GM21717 (cell line): Measurements from ENCODE around the gene NLRP5.

ENCODE experiments used
- ATAC-seq: cut with Tn5 transposase; IDR thresholded peaks from one replicate; pipeline ENCODE4 v1.9.1; 2021; ENCODE audit warnings: mild to moderate bottlenecking, moderate library complexity; ENCODE audit not compliant: unreplicated experiment

Gene NLRP5

DNA sequence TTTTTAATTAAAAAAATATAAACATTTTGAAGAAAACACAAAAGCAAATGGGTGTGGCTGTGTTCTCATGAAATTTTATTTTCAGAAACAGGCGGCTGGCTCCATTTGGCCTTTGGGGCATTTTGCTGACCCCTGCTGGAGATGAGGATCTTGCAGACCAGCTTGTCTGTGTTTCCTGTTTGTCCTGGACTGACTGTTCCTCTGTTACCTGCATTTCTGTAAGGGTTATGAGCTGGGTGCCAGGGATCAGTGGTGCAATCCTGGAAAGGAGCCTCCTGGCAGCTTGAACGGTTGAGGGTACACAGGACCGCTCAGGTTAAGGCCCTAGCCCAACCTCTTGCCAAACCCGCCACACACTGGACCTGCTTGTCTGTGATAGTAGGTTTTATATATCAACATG is 84.6 kb downstream of the NLRP5 start:
- no peak for ATAC-seq

DNA sequence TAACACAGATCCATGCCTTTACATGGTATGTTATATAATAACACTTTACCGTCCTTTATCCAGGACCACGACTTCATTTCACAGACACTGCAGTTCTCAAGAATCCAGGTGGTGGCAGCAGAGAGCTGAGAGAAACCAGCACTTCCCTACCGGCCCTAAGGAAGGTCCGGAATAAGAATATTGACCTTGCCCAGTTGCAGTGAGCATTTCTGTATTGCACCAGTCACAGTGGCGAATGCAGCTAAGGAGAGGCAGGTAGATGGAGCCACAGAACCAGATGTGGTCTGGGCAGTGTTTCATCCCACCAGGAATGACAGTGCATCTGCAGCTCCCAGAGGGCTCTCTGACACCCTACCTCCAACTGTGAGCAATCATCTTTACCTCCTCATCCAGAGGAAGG is 89.9 kb downstream of the NLRP5 start:
- no peak for ATAC-seq

DNA sequence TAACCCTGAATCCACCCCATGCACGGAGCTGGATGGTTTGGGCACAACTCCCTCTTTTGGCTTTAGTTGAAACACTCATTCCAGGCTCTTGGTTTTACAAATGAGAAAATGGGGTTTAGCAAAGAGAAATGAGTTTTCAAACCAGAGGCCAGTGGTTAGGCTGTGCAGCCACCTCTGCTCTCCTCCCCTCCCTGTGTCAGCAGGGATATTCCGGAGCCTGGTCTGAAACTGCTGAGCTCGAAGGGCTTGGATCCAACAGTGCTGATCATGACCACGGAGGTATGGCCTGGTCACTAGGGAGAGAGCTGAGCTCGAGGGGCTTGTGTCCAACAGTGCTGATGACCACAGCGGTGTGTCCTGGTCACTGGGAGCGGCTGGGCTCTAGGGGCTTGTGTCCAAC is 93.0 kb downstream of the NLRP5 start:
- ATAC-seq, result no peak

DNA sequence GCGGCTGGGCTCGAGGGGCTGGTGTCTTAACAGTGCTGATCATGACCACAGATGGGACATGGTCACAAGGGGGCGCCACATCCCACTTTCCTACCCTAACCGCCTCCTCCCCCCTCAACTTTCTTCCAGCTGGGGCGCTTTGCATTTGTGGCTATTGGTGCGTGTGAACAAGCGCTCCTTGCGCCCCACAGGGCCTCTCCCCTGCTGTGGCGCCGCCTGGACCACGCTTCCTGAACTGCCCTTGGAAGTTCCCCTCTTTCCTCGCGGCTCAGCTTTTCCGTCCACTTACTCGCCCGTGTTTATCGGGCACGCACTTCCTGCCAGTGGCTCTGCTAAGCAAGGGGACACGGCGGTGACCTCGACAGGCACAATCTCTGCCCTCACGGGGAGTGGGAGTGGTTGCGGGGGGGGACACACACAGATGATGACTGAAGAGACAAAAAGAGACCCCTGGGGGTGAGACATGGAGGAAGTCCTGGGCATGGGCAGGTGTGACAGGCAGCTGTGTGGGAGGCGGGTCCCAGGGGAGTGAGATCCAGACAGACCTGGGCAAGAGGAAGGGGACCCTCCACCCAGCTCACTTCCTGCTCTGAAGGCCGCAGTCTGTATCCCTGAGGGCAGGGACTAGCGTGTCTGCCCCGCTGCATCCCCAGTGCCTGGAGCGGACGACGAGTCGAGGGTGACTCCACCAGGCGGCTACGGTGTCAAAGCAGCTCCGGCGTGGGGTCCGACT is 94.3 kb downstream of the NLRP5 start:
- ATAC-seq, result peak; percentile 59

DNA sequence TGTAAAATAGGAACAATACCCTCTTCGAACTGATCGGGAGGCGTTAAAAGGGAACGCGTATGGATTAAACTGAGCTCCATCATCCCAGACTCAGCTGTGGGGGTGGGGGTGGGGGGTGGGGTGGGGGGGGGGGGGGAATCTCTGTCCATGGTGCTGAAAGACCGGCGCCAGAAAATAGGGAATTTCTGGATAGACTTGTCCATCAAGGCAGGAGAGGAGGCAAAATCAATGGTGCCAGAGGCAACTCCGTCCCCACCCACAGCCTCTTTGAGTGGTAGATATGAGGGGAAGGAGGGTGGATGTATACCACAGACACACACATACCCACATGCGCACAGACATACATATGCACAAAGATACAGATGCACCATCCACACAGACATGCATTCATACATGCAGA is 97.1 kb downstream of the NLRP5 start:
- no peak for ATAC-seq

DNA sequence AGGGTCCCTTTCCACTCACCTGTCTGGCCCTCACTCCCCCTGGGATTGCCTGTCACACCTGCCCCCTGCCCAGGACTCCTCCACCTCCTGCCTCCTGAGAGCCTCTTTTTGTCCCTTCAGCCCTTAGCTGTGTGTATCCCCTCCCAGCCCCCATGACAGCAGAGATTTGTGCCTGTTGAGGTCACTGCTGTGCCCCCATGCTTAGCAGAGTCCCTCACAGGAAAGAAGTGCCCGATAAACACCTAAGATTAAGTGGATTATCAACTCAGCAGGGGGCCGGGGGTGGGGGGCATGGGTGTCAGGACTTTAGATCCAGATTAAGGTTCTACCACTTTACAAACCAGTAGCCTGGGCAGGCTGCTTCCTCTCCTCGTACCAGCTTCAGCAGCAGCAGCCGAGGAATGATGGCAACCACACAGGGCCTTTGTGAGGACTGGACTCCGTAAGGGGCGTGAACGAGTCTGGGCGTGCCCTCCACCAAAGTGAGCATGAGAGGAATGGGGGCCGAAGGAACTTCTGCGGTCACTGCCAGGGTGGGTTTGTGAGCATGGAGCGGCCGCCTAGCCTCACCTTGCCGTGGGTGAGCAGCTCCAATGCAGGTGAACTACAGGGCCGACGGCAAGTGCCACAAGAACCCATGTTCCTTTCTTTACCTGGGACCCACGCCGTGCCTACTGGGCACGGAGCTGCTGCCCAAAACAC is 98.4 kb downstream of the NLRP5 start:
- ATAC-seq, result no peak

DNA sequence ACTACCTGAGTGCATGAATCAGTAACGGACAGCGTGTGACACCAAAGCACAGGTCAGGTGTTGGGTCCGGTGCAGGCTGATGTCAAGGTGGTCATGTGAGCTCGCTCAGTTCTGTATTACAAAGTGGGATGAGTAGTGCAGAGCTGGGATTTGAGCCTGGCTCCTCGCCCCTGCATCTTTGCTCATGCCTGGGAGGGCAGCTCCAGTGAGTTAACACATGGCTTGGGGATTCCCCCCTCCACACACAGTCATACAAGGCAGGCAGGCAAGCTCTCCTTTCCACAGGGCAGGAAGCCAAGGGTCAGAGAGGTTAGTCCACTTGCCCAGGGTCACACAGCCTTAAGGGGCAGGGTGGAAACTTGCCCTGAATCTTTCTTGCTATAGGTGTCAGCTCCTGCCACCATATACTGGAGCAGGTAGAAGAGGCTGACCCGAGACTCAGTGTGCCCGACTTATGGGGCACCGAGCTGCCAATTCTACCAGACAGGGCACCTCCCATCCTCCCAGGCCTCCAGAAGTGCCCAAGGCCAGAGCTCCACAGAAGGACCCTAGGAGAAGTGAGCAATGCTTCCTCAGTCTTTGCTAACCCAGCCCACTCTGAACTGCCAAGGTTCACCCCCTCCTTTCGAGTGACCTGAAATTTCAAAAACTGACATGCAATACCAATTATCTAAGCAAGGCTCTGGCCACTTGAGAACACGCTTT is 99.1 kb downstream of the NLRP5 start:
- ATAC-seq, result no peak

DNA sequence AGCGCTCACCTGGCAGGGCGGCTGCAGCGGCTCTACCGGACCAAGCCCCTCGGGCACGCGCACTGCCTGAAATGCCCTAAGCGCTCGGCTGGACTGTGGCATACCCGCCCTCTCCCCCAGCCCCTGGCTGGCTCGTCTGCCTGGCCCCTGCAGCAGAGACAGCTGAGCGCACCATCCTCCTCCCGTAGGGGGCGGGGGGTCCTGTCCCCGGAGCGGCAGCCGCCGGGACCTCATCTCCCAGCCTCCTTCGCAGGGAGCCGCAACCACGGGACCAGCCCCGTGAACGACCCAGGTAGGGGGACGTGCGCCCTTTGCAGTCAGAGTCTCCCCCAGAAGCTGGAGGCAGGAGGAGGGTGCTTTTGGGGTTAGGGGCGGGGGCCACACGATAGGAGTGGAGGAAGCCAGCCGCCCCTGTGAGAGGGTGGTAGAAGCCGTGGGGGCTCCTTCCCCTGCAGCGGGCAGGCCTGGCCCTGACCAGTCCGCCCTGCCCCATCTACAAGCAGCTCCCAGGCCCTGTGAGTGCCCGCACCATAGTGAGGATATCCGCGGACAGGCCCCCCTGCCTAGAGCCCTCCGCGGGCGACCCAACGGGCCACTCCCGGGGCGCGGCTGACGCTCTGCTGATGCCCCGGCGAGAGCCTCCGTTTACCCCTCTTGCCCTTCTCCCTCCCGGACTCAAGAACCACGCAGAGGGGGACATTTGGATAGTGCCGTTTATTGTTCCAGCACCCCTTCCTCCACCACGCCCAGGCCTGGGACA is 100.3 kb downstream of the NLRP5 start:
- ATAC-seq, result no peak

DNA sequence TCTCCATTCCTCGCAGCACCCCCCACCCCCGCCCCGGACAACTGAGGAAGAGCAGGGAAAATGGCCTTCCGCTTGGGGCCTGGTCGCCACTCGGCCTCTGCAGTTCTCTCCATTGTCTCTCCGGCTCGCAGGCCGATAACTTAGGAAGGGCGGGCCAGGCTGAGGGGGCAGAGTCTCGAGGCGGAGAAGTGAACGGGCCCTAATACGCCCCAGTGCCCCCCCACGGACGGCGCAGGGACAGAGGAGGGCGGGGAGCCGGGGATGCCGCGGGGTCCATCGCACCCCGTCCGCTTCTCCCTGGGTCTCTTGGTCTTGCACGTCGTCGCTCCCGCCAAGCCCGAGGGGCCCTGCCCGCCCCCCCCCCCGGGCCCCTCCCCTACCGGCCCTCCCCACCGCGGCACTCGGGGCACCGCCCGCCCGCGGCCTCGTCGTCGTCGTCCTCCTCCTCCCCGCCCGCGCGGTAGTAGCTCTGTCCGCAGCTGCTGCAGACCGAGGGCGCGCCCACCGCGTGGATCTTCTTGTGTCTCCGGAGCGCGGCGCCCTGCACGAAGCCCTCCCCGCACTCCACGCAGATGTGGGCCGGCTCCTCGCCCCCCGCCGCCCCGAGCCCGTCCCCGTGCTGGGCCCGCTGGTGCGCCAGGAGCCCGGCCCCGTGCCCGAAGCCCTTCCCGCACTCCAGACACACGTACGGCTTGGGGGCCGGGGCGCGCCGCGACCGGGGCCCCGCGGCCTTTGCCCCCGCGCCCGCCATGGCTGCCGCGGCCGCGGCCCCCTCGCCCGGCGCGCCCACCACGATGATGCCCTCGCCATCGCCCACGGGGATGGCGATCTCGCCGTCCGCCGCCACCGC is 101.3 kb downstream of the NLRP5 start:
- no peak for ATAC-seq

DNA sequence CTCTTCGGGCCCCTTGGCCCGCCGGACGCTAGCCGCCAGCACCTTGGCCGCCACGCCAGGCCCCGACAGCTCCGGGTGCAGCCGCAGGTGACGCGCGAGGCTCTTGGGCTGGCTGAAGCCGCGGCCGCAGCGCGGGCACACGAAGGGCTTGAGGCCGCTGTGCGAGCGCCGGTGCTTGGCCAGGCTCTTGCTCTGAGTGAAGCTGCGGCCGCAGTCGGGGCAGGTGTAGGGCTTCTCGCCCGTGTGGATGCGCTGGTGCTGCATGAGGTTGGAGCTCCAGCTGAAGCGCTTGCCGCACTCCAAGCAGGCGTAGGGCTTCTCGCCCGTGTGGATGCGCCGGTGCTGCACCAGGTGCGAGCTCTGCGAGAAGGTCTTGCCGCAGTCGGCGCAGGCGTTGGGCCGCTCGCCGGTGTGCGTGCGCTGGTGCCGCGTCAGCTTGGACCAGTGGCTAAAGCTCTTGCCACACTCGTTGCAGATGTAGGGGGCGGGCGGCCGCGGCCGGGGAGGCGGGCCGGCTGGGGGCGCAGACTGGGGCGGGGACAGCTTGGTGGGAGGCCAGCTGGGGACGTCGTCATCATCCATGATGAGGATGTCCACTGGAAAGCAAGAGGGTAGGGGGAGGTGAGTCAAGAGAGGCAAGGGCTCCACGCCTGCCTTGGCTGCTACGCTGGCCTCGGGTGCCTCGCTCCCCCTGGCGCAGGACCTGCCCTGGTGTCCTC is 102.1 kb downstream of the NLRP5 start:
- ATAC-seq, result no peak

DNA sequence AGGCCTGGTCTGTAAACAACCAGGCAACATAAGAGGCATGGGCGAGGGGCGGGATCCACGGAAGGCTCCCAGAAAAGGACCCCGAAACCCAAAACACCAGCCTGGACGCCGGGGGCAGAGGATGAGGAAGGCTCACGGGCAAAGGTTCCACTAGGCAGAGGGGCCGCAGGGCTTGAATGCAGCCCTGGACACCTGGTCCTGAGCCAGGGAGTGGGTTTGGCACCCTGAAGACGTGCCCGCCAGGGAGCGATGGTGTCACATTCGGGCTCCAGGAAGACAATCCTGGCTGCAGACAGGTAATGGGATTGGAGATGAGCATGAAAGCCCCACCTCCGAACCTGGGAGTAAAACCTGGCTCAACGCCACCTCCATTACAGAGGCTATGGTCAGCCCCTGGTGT is 102.8 kb downstream of the NLRP5 start:
- ATAC-seq, result no peak

DNA sequence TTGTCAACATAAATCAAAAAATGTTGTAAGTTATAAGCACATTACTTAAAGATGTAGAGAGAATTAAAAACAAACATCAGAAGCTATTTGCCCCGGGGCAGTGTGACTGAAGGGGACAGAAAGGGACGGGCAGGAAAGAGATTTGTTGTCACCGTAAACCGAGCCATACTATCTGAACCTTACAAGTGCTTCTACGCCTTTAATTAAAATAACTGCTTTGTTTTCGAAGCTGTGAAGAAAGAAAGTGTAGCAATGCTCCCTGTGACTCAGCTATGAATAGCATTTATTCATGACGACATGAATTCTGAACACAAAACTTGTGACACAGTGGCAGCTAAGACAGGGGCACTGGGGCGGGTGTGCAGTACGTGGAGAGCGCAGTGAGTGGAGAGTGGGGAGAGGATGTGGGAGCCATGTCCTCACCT is 104.5 kb downstream of the NLRP5 start:
- no peak for ATAC-seq

DNA sequence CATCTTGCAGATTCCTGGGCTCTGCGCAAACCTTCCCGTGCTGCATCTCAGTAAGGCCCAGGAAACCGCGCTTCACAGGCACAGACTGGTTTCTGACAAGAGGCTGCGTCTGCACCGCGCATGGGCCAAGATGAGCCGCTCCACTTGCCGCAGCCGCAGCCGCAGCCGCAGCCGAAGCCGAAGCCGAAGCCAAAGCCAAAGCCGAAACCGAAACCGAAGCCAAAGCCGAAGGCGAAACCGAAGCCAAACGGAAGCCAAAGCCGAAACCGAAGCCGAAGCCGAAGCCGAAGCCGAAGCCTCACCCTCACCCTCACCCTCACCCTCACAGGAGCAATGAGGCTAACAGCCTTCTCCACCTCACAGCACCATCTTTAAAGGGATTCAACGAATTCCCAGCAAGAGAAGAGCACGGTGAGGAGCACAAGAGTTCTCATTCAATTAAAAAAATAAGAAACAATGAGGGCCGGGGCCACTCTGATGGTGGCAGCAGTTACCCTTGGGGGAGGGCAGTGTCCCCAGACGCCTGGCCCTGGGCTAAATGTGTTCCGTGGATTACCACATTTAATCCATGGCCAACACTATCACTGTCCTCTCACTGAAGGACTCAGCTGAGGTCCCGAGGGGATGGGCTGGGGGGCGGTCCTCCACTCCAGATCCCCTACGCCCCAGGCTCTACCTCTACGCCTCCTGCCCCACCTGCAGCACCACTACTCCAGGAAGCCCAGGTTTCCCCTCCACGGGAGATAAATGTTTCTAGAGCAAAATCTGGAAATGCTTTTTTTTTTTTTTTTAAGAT is 105.4 kb downstream of the NLRP5 start:
- no peak for ATAC-seq

DNA sequence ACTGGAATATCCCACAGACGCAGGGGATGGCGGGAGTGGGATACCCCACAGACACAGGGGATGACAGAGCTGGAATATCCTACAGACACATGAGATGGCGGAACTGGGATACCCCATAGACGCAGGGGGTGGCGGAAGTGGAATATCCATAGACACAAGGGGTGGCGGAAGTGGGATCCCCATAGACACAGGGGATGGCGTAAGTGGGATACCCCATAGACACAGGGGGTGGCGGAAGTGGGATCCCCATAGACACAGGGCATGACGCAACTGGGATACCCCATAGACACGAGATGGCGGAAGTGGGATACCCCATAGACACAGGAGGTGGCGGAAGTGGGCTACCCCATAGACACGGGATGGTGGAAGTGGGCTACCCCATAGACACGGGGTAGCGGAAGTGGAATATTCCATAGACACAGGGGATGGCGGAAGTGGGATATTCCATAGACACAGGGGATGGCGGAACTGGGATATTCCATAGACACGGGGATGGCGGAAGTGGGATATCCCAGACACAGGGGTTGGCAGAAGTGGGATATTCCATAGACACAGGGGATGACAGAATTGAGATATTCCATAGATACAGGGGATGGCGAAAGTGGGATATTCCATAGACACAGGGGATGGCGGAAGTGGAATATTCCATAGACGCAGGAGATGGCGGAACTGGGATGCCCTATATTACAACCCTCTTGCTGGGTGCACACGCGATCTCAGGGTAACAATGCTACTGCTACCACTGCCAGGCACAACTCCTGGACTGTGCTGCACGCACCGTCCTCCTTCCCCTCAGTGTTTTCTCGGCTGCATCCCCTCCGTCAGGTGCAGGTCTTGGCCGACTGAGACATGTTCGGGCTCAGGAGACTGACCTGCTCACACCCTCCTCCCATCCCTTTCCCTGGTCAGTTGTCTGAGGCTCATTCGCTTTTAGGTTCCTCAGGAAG is 106.4 kb downstream of the NLRP5 start:
- ATAC-seq, result no peak

DNA sequence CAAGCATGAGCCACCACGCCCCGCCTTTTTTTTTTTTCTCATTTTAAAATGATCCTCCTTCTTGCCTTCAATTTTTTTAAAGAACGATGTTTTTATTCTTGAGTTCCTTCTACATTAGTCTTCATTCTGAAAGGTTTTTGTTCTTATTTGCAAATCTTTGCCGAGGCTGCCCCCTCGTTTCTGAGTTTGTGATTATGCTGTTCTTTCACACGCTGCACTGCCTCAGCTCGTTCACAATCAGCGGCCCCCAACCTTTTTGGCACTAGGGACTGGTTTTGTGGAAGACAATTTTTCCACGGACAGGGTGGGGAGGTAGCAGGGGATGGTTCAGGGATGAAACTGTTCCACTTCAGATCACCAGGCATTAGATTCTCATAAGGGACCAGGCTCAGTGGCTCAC is 107.9 kb downstream of the NLRP5 start:
- no peak for ATAC-seq

DNA sequence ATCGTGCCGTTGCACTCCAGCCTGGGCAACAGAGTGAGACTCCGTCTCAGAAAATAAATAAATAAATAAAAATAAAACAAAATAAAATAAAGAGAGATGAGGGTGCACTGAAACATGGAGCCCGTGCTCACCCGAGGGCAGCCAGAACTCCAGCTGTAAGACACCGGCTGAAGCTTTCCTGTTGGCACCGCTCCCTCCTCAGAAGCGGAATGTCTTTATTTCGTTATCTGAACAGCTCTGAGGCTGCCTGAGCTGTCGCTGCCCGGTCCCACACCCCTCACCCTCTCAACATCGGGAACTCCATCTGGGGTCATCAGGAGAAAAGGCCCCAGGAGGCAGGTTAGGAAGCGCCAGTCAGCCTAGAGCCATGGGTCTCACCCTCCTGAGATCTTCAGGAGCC is 110.1 kb downstream of the NLRP5 start:
- no peak for ATAC-seq

DNA sequence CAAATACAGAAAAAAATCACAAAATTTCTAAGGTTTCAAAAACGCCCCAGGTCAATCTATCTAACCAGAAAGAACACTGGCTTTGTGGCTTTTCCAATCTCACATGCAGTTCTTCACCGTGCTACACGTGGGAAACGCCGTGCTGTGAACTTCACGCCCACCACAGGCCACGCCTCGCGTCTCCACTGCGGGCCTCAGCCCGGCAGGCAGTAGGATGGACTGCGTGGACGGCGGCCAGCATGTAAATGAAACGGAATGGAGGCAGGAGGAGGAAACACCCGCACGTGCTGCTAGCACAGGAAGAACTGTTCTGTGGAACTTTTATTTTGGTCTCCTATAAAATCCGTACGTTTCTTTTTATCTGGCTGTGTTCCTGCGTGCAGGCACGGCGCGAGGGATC is 110.7 kb downstream of the NLRP5 start:
- no peak for ATAC-seq

DNA sequence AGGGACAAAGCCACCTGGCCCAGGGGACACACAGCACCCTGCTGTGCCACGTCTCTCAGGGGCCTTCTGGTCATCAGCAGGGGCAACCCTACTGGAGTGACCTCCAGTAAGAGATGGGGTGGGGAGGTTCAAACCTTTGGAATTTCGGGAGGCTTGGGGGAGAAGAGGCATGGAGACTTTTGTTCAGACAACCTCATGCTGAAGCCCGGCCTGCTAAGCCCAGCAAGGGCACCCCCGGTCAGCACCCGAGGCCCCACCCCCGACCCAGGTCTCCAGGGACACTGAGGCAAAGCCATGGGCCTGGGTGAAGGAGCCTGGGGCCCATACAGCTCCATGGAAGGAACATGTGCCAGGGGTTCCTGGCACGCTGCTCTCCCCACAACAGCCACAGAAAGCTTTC is 111.2 kb downstream of the NLRP5 start:
- ATAC-seq, result no peak
